Activated naive CD8-positive, alpha-beta T cell treated with anti-CD3 and anti-CD28 coated beads for 36 hours (primary cell): ENCODE results near the gene ZNF146. TPM values are rescaled to one million over a fixed set of nuclear protein-coding genes. Genes with fewer than 3 reads are reported as not detected.
"Not testable (repeated sequence)": the region's sequence is repeated elsewhere in the genome, so short reads cannot be mapped to it uniquely, and the experiment has no call there.

ENCODE experiments used
- DNase-seq: peaks from one replicate; pipeline ENCODE4 v3.0.0; 2021
- H3K27ac Mint-ChIP-seq: one replicate; pipeline ENCODE4 v1.8.0; 2022; ENCODE audit warnings: mild to moderate bottlenecking, moderate library complexity, mixed read lengths
- H3K27me3 Mint-ChIP-seq: one replicate; pipeline ENCODE4 v1.8.0; 2022; ENCODE audit warnings: mild to moderate bottlenecking, mixed read lengths
- H3K36me3 Mint-ChIP-seq: one replicate; pipeline ENCODE4 v1.8.0; 2021; ENCODE audit warnings: mild to moderate bottlenecking, mixed read lengths
- H3K4me1 Mint-ChIP-seq: one replicate; pipeline ENCODE4 v1.8.0; 2021; ENCODE audit warnings: mixed read lengths
- H3K4me3 Mint-ChIP-seq: one replicate; pipeline ENCODE4 v1.8.0; 2022; ENCODE audit warnings: mild to moderate bottlenecking, moderate library complexity, mixed read lengths
- H3K9me3 Mint-ChIP-seq: one replicate; pipeline ENCODE4 v1.8.0; 2022; ENCODE audit warnings: mixed read lengths
- total RNA-seq, 2 experiments: library from RNA; stranded (reverse); gene quantifications; one replicate each; pipeline ENCODE4 v1.2.3, GENCODE V29; 2021

ZNF146 gene
- total RNA-seq, 2 experiments from 2014 or later, result 116 to 120 TPM

DNA sequence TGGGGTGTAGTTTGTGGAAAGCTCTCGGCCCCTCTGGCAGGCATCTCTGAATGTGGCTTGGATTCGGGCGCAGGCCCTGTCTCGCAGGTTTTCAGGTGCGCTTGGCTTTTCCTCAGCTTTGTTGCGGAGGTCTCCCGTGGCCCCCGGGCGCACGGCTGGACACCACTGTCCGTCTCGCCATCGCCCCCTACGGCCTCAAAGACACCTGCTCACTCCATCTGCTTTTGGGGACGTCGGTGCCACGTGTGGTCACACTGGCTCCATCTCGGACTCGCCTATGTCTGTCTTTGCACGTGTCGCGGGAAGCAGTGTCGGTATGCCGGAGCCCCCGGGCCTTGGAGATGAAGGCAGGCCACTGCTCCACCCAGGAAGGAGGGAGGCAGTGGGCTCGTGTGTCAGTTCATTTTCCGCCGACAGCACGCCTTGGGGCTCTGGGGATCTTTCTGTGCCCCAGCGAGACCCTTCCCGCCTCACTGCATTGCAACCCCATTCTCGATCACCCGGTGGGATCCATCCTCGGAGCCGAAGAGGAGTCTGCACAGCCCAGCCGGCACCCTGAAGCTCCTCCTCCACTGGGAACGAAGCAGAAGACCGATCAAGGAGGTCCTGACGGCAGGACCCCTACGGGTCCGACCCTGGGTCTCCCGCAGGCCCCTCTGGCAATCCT, 42.1 kb downstream of the ZNF146 start:
- DNase-seq, result no peak
- Mint-ChIP-seq H3K27ac (no peak overlapping the region), H3K4me3 (no peak overlapping the region), H3K9me3 (peaks cover 22% of the 10 kb centered on the region), H3K36me3 (peaks cover 14% of the 10 kb centered on the region), H3K27me3 (peaks cover 4% of the 10 kb centered on the region), H3K4me1 (no peaks in the 10 kb centered on the region)

DNA sequence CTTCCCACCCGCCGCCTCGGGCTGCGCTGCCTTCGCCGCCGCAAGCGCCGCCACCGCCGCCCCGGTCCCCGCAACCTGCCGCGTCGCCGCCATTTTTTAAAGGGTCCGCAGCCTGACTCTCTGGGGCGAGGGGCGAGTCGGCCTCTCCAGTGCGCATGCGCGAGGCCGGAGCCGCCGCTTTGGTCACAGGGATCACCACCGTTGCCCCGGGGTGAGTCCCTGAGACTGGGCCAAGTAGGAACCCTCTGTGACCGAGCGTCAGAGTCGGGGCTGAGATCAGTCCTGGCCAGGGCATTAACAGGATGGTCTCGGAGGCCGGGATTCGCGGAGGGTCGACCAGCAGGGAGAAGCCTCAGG, 42.6 kb downstream of the ZNF146 start:
- H3K4me3 Mint-ChIP-seq, result no peak overlapping the region
- H3K36me3 Mint-ChIP-seq, result peaks cover 14% of the 10 kb centered on the region
- no peaks in the 10 kb centered on the region for H3K4me1 Mint-ChIP-seq
- H3K9me3 Mint-ChIP-seq, result peaks cover 22% of the 10 kb centered on the region
- no peak for DNase-seq
- H3K27me3 Mint-ChIP-seq, result peaks cover 4% of the 10 kb centered on the region
- no peak overlapping the region for H3K27ac Mint-ChIP-seq

DNA sequence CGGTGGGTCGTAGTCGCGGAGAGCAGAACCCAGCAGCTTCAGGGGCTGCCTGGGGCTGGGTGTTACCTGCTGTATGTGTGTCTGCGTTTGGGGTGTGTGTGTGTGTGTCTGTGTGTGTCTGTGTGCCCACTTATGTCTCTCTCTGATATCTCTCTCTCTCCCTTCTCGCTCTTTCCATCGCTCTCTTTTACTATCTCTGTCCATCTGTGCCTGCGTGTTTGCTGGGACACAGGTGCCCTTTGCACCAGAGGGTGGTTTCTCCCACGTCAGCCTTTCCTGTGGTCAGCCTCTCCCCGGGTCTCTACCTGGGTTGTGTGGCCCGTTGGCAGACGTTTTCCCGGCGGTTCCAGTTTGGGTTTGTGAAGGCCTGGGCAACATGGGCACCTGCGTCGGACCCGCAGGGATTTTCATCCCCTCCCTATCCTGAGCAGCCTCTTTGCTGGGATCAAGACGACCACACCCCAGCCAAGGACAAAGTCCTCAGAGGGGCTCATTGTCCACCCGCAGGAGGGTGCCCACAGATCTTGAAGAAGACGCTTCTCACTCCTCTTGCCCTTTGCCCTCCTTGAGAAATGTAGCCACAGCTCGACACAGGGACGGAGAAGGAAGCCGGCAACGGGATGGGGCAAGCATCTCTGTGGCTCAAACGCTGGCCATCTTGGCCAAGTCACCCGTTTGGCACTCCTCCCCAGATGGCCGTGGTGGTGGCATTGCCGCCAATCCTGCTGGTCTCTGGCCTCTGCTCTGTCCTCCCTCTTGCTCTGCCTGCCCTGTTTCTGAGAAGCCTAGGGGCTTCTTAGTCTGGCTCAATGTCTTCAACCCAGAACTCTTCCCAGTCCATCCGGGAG, 43.3 kb downstream of the ZNF146 start:
- peaks cover 14% of the 10 kb centered on the region for H3K36me3 Mint-ChIP-seq
- H3K27me3 Mint-ChIP-seq, result peaks cover 4% of the 10 kb centered on the region
- H3K27ac Mint-ChIP-seq, result no peak overlapping the region
- no peaks in the 10 kb centered on the region for H3K4me1 Mint-ChIP-seq
- no peak for DNase-seq
- H3K4me3 Mint-ChIP-seq, result no peak overlapping the region
- H3K9me3 Mint-ChIP-seq, result peaks cover 25% of the 10 kb centered on the region

DNA sequence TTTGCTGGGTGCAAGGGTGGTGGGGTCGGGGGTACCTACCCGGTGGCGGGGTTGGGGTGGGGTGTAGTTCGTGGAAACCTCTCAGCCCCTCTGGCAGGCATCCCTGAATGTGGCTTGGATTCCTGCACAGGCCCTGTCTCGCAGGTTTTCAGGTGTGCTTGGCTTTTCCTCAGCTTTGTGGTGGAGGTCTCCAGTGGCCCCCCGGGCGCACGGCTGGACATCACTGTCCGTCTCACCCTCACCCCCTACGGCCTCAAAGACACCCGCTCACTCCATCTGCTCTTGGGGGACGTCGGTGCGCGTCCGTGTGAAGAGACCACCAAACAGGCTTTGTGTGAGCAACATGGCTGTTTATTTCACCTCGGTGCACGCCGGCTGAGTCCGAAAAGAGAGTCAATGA, 44.3 kb downstream of the ZNF146 start:
- Mint-ChIP-seq H3K4me3 (no peak overlapping the region), H3K4me1 (no peaks in the 10 kb centered on the region), H3K36me3 (peaks cover 18% of the 10 kb centered on the region), H3K9me3 (peaks cover 28% of the 10 kb centered on the region), H3K27ac (no peak overlapping the region), H3K27me3 (peaks cover 4% of the 10 kb centered on the region)
- DNase-seq, result no peak

DNA sequence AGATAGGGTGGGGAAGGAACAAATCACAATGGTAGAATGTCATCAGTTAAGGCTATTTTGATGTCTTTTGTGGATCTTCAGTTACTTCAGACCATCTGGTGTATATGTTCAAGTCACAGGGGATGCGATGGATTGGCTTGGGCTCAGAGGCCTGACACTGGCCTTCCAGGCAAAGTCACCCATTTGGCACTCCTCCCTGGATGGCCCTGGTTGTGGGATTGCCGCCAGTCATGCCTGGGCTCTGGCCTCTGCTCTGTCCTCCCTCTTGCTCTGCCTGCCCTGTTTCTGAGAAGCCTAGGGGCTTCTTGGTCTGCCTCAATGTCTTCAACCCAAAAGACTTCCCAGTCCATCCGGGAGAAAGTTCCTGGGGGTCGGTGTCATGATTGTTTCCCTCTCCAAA, 50.2 kb downstream of the ZNF146 start:
- peaks cover 6% of the 10 kb centered on the region for H3K36me3 Mint-ChIP-seq
- no peaks in the 10 kb centered on the region for H3K4me1 Mint-ChIP-seq
- no peaks in the 10 kb centered on the region for H3K27me3 Mint-ChIP-seq
- H3K9me3 Mint-ChIP-seq, result peaks cover 26% of the 10 kb centered on the region
- H3K27ac Mint-ChIP-seq, result no peak overlapping the region
- DNase-seq, result no peak
- H3K4me3 Mint-ChIP-seq, result no peak overlapping the region

DNA sequence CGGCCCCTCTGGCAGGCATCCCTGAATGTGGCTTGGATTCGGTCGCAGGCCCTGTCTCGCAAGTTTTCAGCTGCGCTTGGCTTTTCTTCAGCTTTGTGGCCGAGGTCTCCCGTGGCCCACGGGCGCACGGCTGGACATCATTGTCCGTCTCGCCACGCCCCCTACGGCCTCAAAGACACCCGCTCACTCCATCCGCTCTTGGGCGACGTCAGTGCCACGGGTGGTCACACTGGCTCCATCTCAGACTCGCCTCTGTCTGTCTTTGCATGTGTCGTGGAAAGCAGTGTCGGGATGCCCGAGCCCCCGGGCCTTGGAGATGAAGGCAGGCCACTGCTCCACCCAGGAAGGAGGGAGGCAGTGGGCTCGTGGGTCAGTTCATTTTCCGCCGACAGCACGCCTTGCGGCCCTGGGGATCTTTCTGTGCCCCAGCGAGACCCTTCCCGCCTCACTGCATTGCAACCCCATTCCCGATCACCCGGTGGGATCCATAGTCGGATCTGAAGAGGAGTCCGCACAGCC, 51.0 kb downstream of the ZNF146 start:
- H3K27ac Mint-ChIP-seq, result no peak overlapping the region
- DNase-seq, result no peak
- H3K36me3 Mint-ChIP-seq, result peaks cover 6% of the 10 kb centered on the region
- peaks cover 26% of the 10 kb centered on the region for H3K9me3 Mint-ChIP-seq
- no peak overlapping the region for H3K4me3 Mint-ChIP-seq
- H3K27me3 Mint-ChIP-seq, result no peaks in the 10 kb centered on the region
- H3K4me1 Mint-ChIP-seq, result no peaks in the 10 kb centered on the region

DNA sequence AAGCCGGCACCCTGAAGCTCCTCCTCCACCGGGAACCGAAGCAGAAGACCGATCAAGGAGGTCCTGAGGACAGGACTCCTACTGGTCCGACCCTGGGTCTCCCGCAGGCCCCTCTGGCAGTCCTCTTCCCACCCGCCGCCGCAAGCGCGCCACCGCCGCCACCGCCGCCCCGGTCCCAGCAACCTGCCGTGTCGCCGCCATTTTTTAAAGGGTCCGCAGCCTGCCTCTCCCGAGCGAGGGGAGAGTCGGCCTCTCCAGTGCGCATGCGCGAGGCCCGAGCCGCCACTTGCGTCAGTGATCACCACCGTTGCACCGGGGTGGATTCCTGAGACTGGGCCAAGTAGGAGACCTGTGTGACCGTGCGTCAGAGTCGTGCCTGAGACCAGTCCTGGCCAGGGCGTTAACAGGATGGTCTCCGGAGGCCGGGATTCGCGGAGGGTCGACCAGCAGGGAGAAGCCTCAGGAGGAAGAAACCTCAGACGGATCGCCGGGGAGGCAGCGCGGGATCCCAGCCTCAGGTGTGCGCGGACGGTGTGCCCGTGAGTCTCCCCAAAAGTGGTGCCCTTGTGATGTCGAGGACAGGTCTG, 51.6 kb downstream of the ZNF146 start:
- H3K4me3 Mint-ChIP-seq, result no peak overlapping the region
- H3K36me3 Mint-ChIP-seq, result peaks cover 6% of the 10 kb centered on the region
- no peaks in the 10 kb centered on the region for H3K4me1 Mint-ChIP-seq
- no peak for DNase-seq
- no peak overlapping the region for H3K27ac Mint-ChIP-seq
- peaks cover 26% of the 10 kb centered on the region for H3K9me3 Mint-ChIP-seq
- no peaks in the 10 kb centered on the region for H3K27me3 Mint-ChIP-seq

DNA sequence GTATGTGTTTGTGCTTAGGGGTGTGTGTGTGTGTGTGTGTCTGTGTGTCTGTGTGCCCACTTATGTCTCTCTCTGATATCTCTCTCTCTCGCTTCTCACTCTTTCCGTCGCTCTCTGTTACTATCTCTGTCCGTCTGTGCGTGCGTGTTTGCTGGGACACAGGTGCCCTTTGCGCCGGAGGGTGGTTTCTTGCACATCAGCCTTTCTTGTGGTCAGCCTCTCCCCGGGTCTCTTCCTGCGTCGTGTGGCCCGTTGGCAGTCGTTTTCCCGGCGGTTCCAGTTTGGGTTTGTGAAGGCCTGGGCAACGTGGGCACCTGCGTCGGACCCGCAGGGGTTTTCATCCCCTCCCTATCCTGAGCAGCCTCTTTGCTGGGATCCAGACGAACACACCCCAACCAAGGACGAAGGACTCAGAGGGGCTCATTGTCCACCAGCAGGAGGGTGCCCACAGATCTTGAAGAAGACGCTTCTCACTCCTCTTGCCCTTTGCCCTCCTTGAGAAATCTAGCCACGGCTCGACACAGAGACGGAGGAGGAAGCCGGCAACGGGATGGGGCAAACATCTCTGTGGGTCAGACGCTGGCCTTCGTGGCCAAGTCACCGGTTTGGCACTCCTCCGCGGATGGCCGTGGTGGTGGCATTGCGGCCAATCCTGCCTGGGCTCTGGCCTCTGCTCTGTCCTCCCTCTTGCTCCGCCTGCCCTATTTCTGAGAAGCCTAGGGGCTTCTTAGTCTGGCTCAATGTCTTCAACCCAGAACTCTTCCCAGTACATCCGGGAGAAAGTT, 52.3 kb downstream of the ZNF146 start:
- Mint-ChIP-seq H3K27me3 (no peaks in the 10 kb centered on the region), H3K36me3 (peaks cover 6% of the 10 kb centered on the region), H3K9me3 (peaks cover 26% of the 10 kb centered on the region), H3K4me3 (no peak overlapping the region), H3K27ac (peak overlapping the region; percentile 78), H3K4me1 (no peaks in the 10 kb centered on the region)
- DNase-seq, result no peak

DNA sequence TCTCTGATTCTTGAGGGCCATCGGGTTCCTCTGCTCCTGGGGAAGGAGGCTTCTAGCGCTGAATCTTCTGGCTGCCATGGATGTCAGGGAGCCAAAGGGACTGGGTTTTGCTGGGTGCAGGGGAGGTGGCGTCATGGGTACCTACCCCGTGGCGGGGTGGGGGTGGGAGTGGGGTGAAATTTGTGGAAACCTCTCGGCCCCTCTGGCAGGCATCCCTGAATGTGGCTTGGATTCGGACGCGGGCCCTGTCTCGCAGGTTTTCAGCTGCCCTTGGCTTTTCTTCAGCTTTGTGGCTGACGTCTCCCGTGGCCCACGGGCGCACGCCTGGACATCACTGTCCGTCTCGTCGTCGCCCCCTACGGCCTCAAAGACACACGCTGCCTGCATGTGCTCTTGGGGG, 53.2 kb downstream of the ZNF146 start:
- peaks cover 25% of the 10 kb centered on the region for H3K9me3 Mint-ChIP-seq
- H3K4me1 Mint-ChIP-seq, H3K36me3 Mint-ChIP-seq, H3K4me3 Mint-ChIP-seq, DNase-seq, H3K27ac Mint-ChIP-seq, H3K27me3 Mint-ChIP-seq: not testable (repeated sequence)

DNA sequence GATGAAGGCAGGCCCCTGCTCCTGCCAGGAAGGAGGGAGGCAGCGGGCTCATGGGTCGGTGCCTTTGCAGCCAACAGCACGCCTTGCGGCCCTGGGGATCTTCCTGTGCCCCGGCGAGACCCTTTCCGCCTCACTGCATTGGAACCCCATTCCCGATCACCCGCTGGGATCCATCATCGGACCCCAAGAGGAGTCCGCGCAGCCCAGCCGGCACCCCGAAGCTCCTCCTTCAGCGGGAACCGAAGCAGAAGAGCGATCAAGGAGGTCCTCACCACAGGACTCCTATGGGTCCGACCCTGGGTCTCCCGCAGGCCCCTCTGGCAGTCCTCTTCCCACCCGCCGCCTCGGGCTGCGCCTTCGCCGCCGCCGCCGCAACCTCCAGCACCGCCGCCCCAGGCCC, 53.7 kb downstream of the ZNF146 start:
- peaks cover 20% of the 10 kb centered on the region for H3K9me3 Mint-ChIP-seq
- H3K27ac Mint-ChIP-seq, DNase-seq: not testable (repeated sequence)

DNA sequence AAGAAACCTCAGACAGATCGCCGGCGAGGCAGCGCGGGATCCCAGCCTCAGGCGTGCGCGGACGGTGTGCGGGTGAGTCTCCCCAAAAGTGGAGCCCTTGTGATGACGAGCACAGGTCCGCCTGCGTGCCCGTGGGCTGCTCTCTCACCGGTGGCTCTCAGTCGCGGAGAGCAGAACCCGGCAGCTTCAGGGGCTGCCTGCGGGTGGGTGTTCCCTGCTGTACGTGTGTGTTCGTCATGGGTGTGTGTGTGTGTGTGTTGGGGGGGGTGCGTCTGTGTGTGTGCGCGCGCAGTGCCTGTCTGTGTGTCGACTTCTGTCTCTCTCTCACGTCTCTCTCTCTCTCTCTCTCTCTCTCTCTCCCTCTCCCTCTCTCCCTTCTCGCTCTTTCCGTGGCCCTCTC, 54.4 kb downstream of the ZNF146 start:
- H3K27ac Mint-ChIP-seq, DNase-seq, H3K27me3 Mint-ChIP-seq, H3K36me3 Mint-ChIP-seq, H3K4me1 Mint-ChIP-seq, H3K4me3 Mint-ChIP-seq: not testable (repeated sequence)
- H3K9me3 Mint-ChIP-seq, result peaks cover 14% of the 10 kb centered on the region

More for the DNA sequence above, 53.7 kb downstream of the ZNF146 start:
- H3K36me3 Mint-ChIP-seq, H3K4me3 Mint-ChIP-seq, H3K4me1 Mint-ChIP-seq, H3K27me3 Mint-ChIP-seq: not testable (repeated sequence)

Other genes with a start within 250 kb of the ZNF146 start
- gene SDHAF1, start 219.9 kb upstream of the ZNF146 start, total RNA-seq, result 10 to 100 TPM; 22.6 to 23.1 TPM
- 1 to 10 TPM in 1 of 2 experiments, under 1 TPM in 1; 0.99 to 1.8 TPM for gene SYNE4, start 206.3 kb upstream of the ZNF146 start, total RNA-seq
- gene ALKBH6, start 200.9 kb upstream of the ZNF146 start, total RNA-seq, result 10 to 100 TPM; 35.0 to 35.5 TPM
- under 1 TPM; 0.25 to 0.60 TPM for gene CLIP3, start 182.2 kb upstream of the ZNF146 start, total RNA-seq
- gene THAP8, start 160.8 kb upstream of the ZNF146 start, total RNA-seq, result 1 to 10 TPM; 2.4 to 2.7 TPM
- gene WDR62, start 160.2 kb upstream of the ZNF146 start, total RNA-seq, result 10 to 100 TPM; 19.1 to 20.4 TPM
- not detected for gene OVOL3, start 104.0 kb upstream of the ZNF146 start, total RNA-seq
- gene POLR2I, start 100.2 kb upstream of the ZNF146 start, total RNA-seq, result 10 to 100 TPM; 93.4 to 94.0 TPM
- 10 to 100 TPM; 89.2 to 91.1 TPM for gene TBCB, start 99.6 kb upstream of the ZNF146 start, total RNA-seq
- gene CAPNS1, start 75.0 kb upstream of the ZNF146 start, total RNA-seq, result 100 to 1,000 TPM; 292 to 307 TPM
- gene COX7A1, start 62.7 kb upstream of the ZNF146 start, total RNA-seq, result not detected
- 1 to 10 TPM; 1.7 to 2.1 TPM for gene ZNF565, start 441 bp upstream of the ZNF146 start, total RNA-seq
- 1 to 10 TPM in 1 of 2 experiments, under 1 TPM in 1; 0.66 to 1.2 TPM for gene ZFP14, start 164.1 kb downstream of the ZNF146 start, total RNA-seq
- gene ZFP82, start 203.5 kb downstream of the ZNF146 start, total RNA-seq, result 1 to 10 TPM; 5.2 to 5.7 TPM